T-helper 17 cell (primary cell): Measurements from ENCODE around the gene SACS. TPM values are rescaled to one million over a fixed set of nuclear protein-coding genes. Genes with fewer than 3 reads are reported as not detected.

Experiments
- ATAC-seq: fragments of 150-1000 bp; cut with Tn5 transposase; 2 replicates; pipeline ENCODE4 v1.10.0; 2021; ENCODE audit warnings: mild to moderate bottlenecking, moderate library complexity
- DNase-seq, 3 donors: peaks; one replicate each; pipeline versions ENCODE4 v3.0.0 to v3.0.0-alpha.2; 2020 to 2021
- H3K9me3 ChIP-seq: one replicate; pipeline ENCODE4 v1.7.0; 2013; ENCODE audit warnings: low read length, mild to moderate bottlenecking; ENCODE audit not compliant: control insufficient read depth, poor library complexity, severe bottlenecking
- H3K27ac Mint-ChIP-seq: one replicate; pipeline ENCODE4 v1.8.0; 2022; ENCODE audit warnings: mild to moderate bottlenecking, moderate library complexity, mixed read lengths
- H3K27me3 Mint-ChIP-seq: one replicate; pipeline ENCODE4 v1.8.0; 2022; ENCODE audit warnings: mixed read lengths
- H3K36me3 Mint-ChIP-seq: one replicate; pipeline ENCODE4 v1.8.0; 2022; ENCODE audit warnings: low read depth, mixed read lengths
- H3K4me1 Mint-ChIP-seq: one replicate; pipeline ENCODE4 v1.8.0; 2022; ENCODE audit warnings: mild to moderate bottlenecking, mixed read lengths
- H3K4me3 Mint-ChIP-seq: one replicate; pipeline ENCODE4 v1.8.0; 2022; ENCODE audit warnings: mild to moderate bottlenecking, moderate library complexity, mixed read lengths
- total RNA-seq, 4 donors: library from RNA in 2 of 4; stranded (reverse) in 2 of 4; gene quantifications; one replicate each; pipeline ENCODE4 v1.2.3 and lab custom pipeline; 2022 to 2026

Gene SACS
- total RNA-seq, 2 donors from 2014 or later: 15.5 to 19.1 TPM

- Mint-ChIP-seq H3K4me3 (no peak overlapping the region), H3K27ac (no peak overlapping the region), H3K36me3 (no peaks in the 10 kb centered on the region), H3K27me3 (peaks cover 29% of the 10 kb centered on the region), H3K4me1 (peaks cover 12% of the 10 kb centered on the region)
- no peak for ATAC-seq
- DNase-seq: no peak
- no peaks in the 10 kb centered on the region for H3K9me3 ChIP-seq
These were observed 29.5 kb upstream of the SACS start for GRCh38 chr13:23462815-23463559.

GRCh38 chr13:23461544-23461943 lies 28.0 kb upstream of the SACS start:
- Mint-ChIP-seq H3K27me3 (peaks cover 25% of the 10 kb centered on the region), H3K27ac (no peak overlapping the region), H3K4me3 (no peak overlapping the region), H3K36me3 (no peaks in the 10 kb centered on the region), H3K4me1 (peaks cover 10% of the 10 kb centered on the region)
- ATAC-seq: no peak
- no peaks in the 10 kb centered on the region for H3K9me3 ChIP-seq
- no peak for DNase-seq

GRCh38 chr13:23460921-23461320 lies 27.4 kb upstream of the SACS start:
- Mint-ChIP-seq H3K27me3 (peaks cover 25% of the 10 kb centered on the region), H3K4me1 (peaks cover 10% of the 10 kb centered on the region), H3K4me3 (no peak overlapping the region), H3K27ac (no peak overlapping the region), H3K36me3 (no peaks in the 10 kb centered on the region)
- DNase-seq: no peak
- no peaks in the 10 kb centered on the region for H3K9me3 ChIP-seq
- no peak for ATAC-seq

GRCh38 chr13:23460309-23460708 lies 26.8 kb upstream of the SACS start:
- Mint-ChIP-seq H3K36me3 (no peaks in the 10 kb centered on the region), H3K27me3 (peaks cover 25% of the 10 kb centered on the region), H3K27ac (no peak overlapping the region), H3K4me3 (no peak overlapping the region), H3K4me1 (peaks cover 10% of the 10 kb centered on the region)
- DNase-seq: no peak
- peak; percentile 33 for ATAC-seq
- no peaks in the 10 kb centered on the region for H3K9me3 ChIP-seq

GRCh38 chr13:23458989-23459388 lies 25.5 kb upstream of the SACS start:
- Mint-ChIP-seq H3K27me3 (peaks cover 35% of the 10 kb centered on the region), H3K4me1 (peaks cover 10% of the 10 kb centered on the region), H3K4me3 (no peak overlapping the region), H3K27ac (no peak overlapping the region), H3K36me3 (no peaks in the 10 kb centered on the region)
- DNase-seq (no peak), ATAC-seq (no peak)
- H3K9me3 ChIP-seq: no peaks in the 10 kb centered on the region

GRCh38 chr13:23456437-23457210 lies 23.1 kb upstream of the SACS start:
- H3K4me1 Mint-ChIP-seq: peaks cover 8% of the 10 kb centered on the region
- no peak for ATAC-seq
- H3K27me3 Mint-ChIP-seq: peaks cover 24% of the 10 kb centered on the region
- no peak overlapping the region for H3K4me3 Mint-ChIP-seq
- H3K36me3 Mint-ChIP-seq: no peaks in the 10 kb centered on the region
- no peak overlapping the region for H3K27ac Mint-ChIP-seq
- no peaks in the 10 kb centered on the region for H3K9me3 ChIP-seq
- DNase-seq: no peak

GRCh38 chr13:23455401-23456185 lies 22.1 kb upstream of the SACS start:
- H3K27me3 Mint-ChIP-seq: peaks cover 18% of the 10 kb centered on the region
- H3K36me3 Mint-ChIP-seq: no peaks in the 10 kb centered on the region
- ATAC-seq (no peak), DNase-seq (no peak)
- no peak overlapping the region for H3K4me3 Mint-ChIP-seq
- no peak overlapping the region for H3K27ac Mint-ChIP-seq
- peaks cover 9% of the 10 kb centered on the region for H3K4me1 Mint-ChIP-seq
- H3K9me3 ChIP-seq: no peaks in the 10 kb centered on the region

GRCh38 chr13:23453132-23453531 lies 19.6 kb upstream of the SACS start:
- H3K9me3 ChIP-seq: no peaks in the 10 kb centered on the region

GRCh38 chr13:23450340-23451046 lies 17.0 kb upstream of the SACS start:
- H3K27me3 Mint-ChIP-seq: peaks cover 11% of the 10 kb centered on the region
- H3K4me1 Mint-ChIP-seq: peaks cover 2% of the 10 kb centered on the region
- ATAC-seq (no peak), DNase-seq (no peak)
- H3K27ac Mint-ChIP-seq: no peak overlapping the region
- no peaks in the 10 kb centered on the region for H3K36me3 Mint-ChIP-seq
- no peaks in the 10 kb centered on the region for H3K9me3 ChIP-seq
- no peak overlapping the region for H3K4me3 Mint-ChIP-seq

More at GRCh38 chr13:23453132-23453531, 19.6 kb upstream of the SACS start:
- Mint-ChIP-seq H3K4me3 (no peak overlapping the region), H3K36me3 (no peaks in the 10 kb centered on the region), H3K27me3 (peaks cover 11% of the 10 kb centered on the region), H3K27ac (no peak overlapping the region), H3K4me1 (peaks cover 2% of the 10 kb centered on the region)
- no peak for DNase-seq
- no peak for ATAC-seq

- H3K4me3 Mint-ChIP-seq: no peak overlapping the region
- peaks cover 2% of the 10 kb centered on the region for H3K4me1 Mint-ChIP-seq
- no peak overlapping the region for H3K27ac Mint-ChIP-seq
These were observed 16.1 kb upstream of the SACS start for GRCh38 chr13:23449398-23450162.

GRCh38 chr13:23447927-23448326 lies 14.4 kb upstream of the SACS start:
- no peaks in the 10 kb centered on the region for H3K36me3 Mint-ChIP-seq
- H3K4me3 Mint-ChIP-seq: no peak overlapping the region
- H3K27me3 Mint-ChIP-seq: no peaks in the 10 kb centered on the region
- ATAC-seq (no peak), DNase-seq (no peak)
- peaks cover 2% of the 10 kb centered on the region for H3K4me1 Mint-ChIP-seq
- H3K9me3 ChIP-seq: no peaks in the 10 kb centered on the region
- no peak overlapping the region for H3K27ac Mint-ChIP-seq

More at GRCh38 chr13:23449398-23450162, 16.1 kb upstream of the SACS start:
- no peak for ATAC-seq
- H3K9me3 ChIP-seq: no peaks in the 10 kb centered on the region
- DNase-seq: no peak
- Mint-ChIP-seq H3K27me3 (peaks cover 7% of the 10 kb centered on the region), H3K36me3 (no peaks in the 10 kb centered on the region)

- Mint-ChIP-seq H3K4me3 (no peak overlapping the region), H3K27ac (no peak overlapping the region), H3K36me3 (no peaks in the 10 kb centered on the region), H3K4me1 (no peaks in the 10 kb centered on the region), H3K27me3 (no peaks in the 10 kb centered on the region)
- DNase-seq (no peak), ATAC-seq (no peak)
- H3K9me3 ChIP-seq: no peaks in the 10 kb centered on the region
These were observed 12.3 kb upstream of the SACS start for GRCh38 chr13:23445794-23446193.
